Measurements from ENCODE around the gene ADGRE1.

Gene ADGRE1

DNA sequence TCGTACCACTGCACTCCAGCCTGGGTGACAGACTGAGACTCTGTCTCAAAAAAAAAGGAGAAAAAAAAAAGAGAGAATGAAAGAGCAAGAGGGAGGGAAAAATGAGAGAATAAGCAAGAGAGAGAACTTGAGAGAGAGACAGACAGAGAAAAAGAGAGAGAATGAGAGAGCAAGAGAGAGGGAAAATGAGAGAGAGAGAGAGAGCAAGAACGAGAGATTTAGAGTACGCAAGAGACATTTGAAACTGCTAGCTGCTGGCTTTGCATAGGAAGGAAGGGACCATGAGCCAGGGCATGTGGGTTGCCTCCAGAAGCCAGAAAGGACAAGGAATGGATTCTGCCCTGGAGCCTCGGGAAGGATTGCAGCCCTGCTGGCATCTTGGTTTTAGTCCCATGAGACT, 9.6 kb upstream of the ADGRE1 start:
- H3K4me1 ChIP-seq (ENCODE audit: control insufficient read depth, insufficient read depth, low read length): no peaks in the 10 kb centered on the region
- ChIA-PET POLR2A (no interaction called here), CTCF (no interaction called here)
- H3K4me3 ChIP-seq (ENCODE audit: low read depth, low read length): no peak overlapping the region
- no peaks in the 10 kb centered on the region for H3K9me3 ChIP-seq (ENCODE audit: control insufficient read depth, insufficient read depth, low read depth, low read length)
- no peak for TF ChIP-seq ZIC2 (tag by site-specific recombination; IDR thresholded peaks at IDR 0.05)
- peak; percentile 91 for TF ChIP-seq ZNF596 (tag by site-specific recombination; IDR thresholded peaks at IDR 0.05)
- no peak for TF ChIP-seq ZNF837 (tag by site-specific recombination; IDR thresholded peaks at IDR 0.05)
- no peak for TF ChIP-seq GLIS1 (tag by site-specific recombination; IDR thresholded peaks at IDR 0.05)
- no peak for TF ChIP-seq ZBTB20 (tag by site-specific recombination; IDR thresholded peaks at IDR 0.05)
- TF ChIP-seq, protein P1, sequence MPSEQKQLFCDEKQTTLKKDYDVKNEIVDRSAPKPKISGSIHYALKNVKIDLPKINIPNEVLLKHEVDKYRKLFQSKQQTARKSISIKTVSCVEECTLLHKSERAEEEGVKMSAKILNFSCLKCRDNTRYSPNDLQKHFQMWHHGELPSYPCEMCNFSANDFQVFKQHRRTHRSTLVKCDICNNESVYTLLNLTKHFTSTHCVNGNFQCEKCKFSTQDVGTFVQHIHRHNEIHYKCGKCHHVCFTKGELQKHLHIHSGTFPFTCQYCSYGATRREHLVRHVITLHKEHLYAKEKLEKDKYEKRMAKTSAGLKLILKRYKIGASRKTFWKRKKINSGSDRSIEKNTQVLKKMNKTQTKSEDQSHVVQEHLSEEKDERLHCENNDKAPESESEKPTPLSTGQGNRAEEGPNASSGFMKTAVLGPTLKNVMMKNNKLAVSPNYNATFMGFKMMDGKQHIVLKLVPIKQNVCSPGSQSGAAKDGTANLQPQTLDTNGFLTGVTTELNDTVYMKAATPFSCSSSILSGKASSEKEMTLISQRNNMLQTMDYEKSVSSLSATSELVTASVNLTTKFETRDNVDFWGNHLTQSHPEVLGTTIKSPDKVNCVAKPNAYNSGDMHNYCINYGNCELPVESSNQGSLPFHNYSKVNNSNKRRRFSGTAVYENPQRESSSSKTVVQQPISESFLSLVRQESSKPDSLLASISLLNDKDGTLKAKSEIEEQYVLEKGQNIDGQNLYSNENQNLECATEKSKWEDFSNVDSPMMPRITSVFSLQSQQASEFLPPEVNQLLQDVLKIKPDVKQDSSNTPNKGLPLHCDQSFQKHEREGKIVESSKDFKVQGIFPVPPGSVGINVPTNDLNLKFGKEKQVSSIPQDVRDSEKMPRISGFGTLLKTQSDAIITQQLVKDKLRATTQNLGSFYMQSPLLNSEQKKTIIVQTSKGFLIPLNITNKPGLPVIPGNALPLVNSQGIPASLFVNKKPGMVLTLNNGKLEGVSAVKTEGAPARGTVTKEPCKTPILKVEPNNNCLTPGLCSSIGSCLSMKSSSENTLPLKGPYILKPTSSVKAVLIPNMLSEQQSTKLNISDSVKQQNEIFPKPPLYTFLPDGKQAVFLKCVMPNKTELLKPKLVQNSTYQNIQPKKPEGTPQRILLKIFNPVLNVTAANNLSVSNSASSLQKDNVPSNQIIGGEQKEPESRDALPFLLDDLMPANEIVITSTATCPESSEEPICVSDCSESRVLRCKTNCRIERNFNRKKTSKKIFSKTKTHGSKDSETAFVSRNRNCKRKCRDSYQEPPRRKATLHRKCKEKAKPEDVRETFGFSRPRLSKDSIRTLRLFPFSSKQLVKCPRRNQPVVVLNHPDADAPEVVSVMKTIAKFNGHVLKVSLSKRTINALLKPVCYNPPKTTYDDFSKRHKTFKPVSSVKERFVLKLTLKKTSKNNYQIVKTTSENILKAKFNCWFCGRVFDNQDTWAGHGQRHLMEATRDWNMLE (tag by site-specific recombination; conservative IDR thresholded peaks at IDR 0.05; ENCODE audit: low read depth): no peak
- no peak for TF ChIP-seq ZBTB7A (tag by site-specific recombination; IDR thresholded peaks at IDR 0.05; ENCODE audit: low read depth)
- TF ChIP-seq ZNF658 (tag by site-specific recombination; IDR thresholded peaks at IDR 0.05): no peak
- no peaks in the 10 kb centered on the region for H3K36me3 ChIP-seq (ENCODE audit: control insufficient read depth in 2 of 2, insufficient read depth in 1 of 2, low read length in 2 of 2)
- H3K27ac ChIP-seq (ENCODE audit: extremely low read depth, low read depth, low read length): no peak overlapping the region

DNA sequence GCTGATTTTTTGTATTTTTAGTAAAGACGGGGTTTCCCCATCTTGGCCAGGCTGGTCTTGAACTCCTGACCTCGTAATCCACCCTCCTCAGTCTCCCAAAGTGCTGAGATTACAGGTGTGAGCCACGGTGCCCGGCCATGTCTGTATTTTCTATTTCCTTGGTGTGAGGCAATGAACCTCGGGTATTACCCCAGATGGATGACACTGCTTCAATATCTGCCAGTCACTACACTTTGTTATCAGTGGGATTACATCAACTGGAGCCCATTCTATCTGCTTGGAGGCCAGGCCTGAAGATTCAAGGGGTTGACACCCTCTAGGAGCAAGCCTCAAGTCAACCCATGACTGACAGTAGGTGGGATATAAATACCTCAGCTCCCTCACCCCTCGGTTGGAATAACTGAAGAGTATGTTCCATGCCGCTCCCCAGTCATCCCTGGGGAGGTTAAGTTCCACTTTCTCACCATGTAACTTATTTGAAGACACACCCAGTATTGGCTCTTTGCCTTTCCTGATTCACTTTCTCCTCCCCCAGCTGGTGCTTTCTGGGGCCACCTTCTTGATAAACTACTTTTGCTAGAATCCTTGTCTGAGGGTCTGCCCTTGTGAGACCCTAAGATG, 992 bp upstream of the ADGRE1 start:
- Histone ChIP-seq H3K4me1 (ENCODE audit: control insufficient read depth, insufficient read depth, low read length) (no peaks in the 10 kb centered on the region), H3K9me3 (ENCODE audit: control insufficient read depth, insufficient read depth, low read depth, low read length) (no peaks in the 10 kb centered on the region; the same call in 1 of the 2 replicates), H3K27ac (ENCODE audit: extremely low read depth, low read depth, low read length) (no peak overlapping the region), H3K4me3 (ENCODE audit: low read depth, low read length) (no peak overlapping the region), H3K36me3 (ENCODE audit: control insufficient read depth in 2 of 2, insufficient read depth in 1 of 2, low read length in 2 of 2) (no peaks in the 10 kb centered on the region)
- TF ChIP-seq ZNF707 (tag by site-specific recombination; IDR thresholded peaks at IDR 0.05): no peak
- peak; percentile 84 for TF ChIP-seq ZNF37A (tag by site-specific recombination; IDR thresholded peaks at IDR 0.05)
- ChIA-PET CTCF (no interaction called here), POLR2A (no interaction called here)

DNA sequence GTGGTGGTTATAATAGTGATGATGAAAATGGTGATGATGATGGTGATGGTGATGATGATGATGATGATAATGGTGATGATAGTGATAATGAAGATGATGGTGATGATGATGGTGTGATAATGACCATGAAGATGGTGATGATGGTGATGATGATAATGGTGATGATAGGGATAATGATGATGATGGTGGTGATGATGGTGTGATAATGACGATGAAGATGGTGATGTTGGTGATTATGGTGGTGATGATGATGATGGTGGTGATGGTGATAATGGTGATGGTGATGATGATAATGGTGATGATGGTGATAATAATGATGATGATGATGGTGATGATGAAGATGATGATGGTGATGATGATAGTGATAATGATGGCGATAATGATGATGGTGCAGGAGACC, 1.6 kb downstream of the ADGRE1 start:
- ChIA-PET CTCF (no interaction called here), POLR2A (no interaction called here)
- Histone ChIP-seq H3K27ac (ENCODE audit: extremely low read depth, low read depth, low read length) (no peak overlapping the region), H3K36me3 (ENCODE audit: control insufficient read depth in 2 of 2, insufficient read depth in 1 of 2, low read length in 2 of 2) (no peaks in the 10 kb centered on the region), H3K9me3 (ENCODE audit: control insufficient read depth, insufficient read depth, low read depth, low read length) (no peaks in the 10 kb centered on the region; the same call in 1 of the 2 replicates), H3K4me1 (ENCODE audit: control insufficient read depth, insufficient read depth, low read length) (no peaks in the 10 kb centered on the region), H3K4me3 (ENCODE audit: low read depth, low read length) (no peak overlapping the region)
- no peak for TF ChIP-seq GLI2 (tag by site-specific recombination; IDR thresholded peaks at IDR 0.05; ENCODE audit: borderline replicate concordance, low read depth)
- TF ChIP-seq ZIC2 (tag by site-specific recombination; IDR thresholded peaks at IDR 0.05): no peak
- no peak for TF ChIP-seq PRDM1 (tag by site-specific recombination; IDR thresholded peaks at IDR 0.05)
- TF ChIP-seq ZNF23 (tag by site-specific recombination; IDR thresholded peaks at IDR 0.05; ENCODE audit: borderline replicate concordance): 0 out of 2 replicates have a peak, but pooled peaks have one; percentile 16
- TF ChIP-seq ZNF785 (tag by site-specific recombination; IDR thresholded peaks at IDR 0.05): 0 out of 2 replicates have a peak, but pooled peaks have one; percentile 60
- peak; percentile 48; the same call in 1 of the 2 replicates for TF ChIP-seq ZNF311 (tag by site-specific recombination; IDR thresholded peaks at IDR 0.05; ENCODE audit: borderline replicate concordance)
- TF ChIP-seq, protein P2, sequence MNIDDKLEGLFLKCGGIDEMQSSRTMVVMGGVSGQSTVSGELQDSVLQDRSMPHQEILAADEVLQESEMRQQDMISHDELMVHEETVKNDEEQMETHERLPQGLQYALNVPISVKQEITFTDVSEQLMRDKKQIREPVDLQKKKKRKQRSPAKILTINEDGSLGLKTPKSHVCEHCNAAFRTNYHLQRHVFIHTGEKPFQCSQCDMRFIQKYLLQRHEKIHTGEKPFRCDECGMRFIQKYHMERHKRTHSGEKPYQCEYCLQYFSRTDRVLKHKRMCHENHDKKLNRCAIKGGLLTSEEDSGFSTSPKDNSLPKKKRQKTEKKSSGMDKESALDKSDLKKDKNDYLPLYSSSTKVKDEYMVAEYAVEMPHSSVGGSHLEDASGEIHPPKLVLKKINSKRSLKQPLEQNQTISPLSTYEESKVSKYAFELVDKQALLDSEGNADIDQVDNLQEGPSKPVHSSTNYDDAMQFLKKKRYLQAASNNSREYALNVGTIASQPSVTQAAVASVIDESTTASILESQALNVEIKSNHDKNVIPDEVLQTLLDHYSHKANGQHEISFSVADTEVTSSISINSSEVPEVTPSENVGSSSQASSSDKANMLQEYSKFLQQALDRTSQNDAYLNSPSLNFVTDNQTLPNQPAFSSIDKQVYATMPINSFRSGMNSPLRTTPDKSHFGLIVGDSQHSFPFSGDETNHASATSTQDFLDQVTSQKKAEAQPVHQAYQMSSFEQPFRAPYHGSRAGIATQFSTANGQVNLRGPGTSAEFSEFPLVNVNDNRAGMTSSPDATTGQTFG (tag by site-specific recombination; IDR thresholded peaks at IDR 0.05; ENCODE audit: borderline replicate concordance): peak; percentile 55; the same call in 1 of the 2 replicates
- TF ChIP-seq ZNF777 (tag by site-specific recombination; IDR thresholded peaks at IDR 0.05; ENCODE audit: borderline replicate concordance): 0 out of 2 replicates have a peak, but pooled peaks have one; percentile 13
- TF ChIP-seq, protein P3, sequence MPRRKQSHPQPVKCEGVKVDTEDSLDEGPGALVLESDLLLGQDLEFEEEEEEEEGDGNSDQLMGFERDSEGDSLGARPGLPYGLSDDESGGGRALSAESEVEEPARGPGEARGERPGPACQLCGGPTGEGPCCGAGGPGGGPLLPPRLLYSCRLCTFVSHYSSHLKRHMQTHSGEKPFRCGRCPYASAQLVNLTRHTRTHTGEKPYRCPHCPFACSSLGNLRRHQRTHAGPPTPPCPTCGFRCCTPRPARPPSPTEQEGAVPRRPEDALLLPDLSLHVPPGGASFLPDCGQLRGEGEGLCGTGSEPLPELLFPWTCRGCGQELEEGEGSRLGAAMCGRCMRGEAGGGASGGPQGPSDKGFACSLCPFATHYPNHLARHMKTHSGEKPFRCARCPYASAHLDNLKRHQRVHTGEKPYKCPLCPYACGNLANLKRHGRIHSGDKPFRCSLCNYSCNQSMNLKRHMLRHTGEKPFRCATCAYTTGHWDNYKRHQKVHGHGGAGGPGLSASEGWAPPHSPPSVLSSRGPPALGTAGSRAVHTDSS (tag by site-specific recombination; IDR thresholded peaks at IDR 0.05): peak; percentile 99
- 0 out of 2 replicates have a peak, but pooled peaks have one; percentile 22 for TF ChIP-seq ZNF248 (tag by site-specific recombination; IDR thresholded peaks at IDR 0.05)
- TF ChIP-seq ZNF658 (tag by site-specific recombination; IDR thresholded peaks at IDR 0.05): peak; percentile 44; the same call in 1 of the 2 replicates
- peak; percentile 12; the same call in 1 of the 2 replicates for TF ChIP-seq ZNF146 (tag by site-specific recombination; IDR thresholded peaks at IDR 0.05)
